Hematopoietic multipotent progenitor cell treated with erythropoietin and hydrocortisone succinate and interleukin-3 and kit ligand, for 15 days (in vitro differentiated cells): Measurements from ENCODE around the gene CDHR3.
A peak's percentile ranks its signal among the peaks of the same experiment; 100 is the strongest.
"Not testable (repeated sequence)": the region's sequence is repeated elsewhere in the genome, so short reads cannot be mapped to it uniquely, and the experiment has no call there.

Source experiments
- DNase-seq: peaks from one replicate; pipeline ENCODE4 v3.0.0-alpha.2; 2015; ENCODE audit warnings: low spot score

The CDHR3 gene

DNA sequence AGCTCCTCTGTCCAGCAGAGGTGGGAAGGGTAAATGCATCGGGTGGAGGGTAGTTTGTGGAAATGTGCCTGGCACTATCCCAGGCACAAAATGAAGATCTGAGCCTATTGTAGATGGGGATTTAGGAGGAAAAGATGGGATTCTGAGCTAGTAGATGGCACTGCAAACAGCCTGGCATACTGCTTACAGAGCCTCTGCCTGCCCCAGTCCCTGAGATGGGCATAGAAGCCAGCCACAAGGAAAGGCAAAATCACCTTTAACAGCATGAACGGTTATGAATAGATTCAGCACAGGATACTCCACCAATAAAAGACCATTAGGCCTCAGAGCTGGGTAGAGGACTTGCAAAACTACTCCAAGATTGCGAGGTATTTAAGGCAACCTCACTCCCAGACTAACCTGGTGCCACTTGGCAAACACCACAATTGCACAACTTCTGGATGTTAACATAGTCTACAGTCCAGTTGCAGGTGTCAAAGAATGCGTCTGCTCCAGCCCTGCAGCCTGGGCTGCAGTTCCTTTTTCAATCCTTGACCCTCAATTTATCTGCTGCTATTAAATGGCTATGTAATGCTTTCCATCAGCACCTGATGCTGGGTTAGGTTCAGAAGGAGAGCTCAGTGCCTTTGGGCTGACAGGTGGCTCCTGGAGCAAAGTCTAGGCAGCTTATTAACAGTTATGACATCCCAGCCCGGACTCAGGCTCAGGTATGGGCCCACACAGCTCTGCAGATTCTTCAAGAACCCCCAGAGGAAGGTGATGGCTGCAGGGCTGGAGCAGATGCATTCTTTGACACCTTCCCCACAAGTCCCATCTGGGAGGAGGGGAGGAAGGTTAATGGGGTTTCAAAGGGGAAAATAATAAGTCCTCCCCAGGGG lies 34.0 kb downstream of the CDHR3 start:
- DNase-seq, result no peak

DNA sequence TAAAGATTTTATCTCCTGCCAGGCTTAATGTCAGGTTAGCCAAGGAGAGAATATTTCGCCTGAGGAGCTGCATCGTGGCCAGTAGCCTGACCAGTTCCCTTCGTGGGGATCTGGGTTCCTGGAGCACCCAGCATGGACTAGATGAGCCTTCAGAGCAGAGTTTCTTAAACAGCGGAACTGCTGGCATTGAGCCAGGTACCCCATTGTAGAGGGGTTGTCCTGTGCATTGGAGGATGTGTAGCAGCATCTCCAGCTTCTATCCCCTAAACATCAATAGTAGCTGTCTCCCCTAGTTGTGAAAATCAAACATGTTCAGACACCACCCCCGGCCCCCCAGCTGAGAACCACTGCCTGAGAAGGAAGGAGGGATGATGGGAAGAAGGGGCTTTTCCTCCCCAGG lies 36.2 kb downstream of the CDHR3 start:
- DNase-seq, result no peak

DNA sequence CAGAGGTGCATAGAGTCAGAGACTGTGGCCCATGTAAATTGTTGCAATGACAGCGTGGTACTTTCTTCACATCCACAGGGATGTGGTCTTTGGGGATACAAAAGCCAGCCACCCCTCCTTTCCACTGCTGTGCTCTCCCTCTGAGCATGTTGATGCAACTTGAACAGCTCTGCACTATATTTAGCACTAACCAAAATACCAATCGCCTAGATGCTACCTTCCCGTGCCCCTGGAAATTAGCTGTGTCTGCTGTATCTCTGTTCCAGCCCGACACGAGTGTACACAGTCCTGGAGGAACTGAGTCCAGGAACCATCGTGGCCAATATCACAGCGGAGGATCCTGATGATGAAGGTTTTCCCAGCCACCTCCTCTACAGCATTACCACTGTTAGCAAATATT lies 38.1 kb downstream of the CDHR3 start:
- DNase-seq, result no peak

DNA sequence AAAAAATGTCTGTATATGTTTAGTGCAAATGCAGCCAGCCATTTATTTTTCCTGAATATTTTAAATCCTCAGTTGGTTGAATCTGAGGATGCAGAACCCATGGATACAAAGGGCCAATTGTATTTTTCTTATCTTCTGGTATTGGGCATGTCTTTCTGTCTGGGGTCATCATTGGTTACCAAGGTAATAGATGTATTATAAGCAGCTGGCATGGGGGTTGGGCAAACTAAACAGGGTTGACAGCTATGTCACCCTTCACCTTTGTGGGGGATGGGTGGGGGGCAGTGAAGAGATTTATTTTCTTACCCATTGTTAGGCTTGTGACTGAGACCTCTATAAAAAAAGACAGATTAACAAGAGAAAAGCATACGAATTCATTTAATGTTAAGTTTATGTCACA lies 38.8 kb downstream of the CDHR3 start:
- no peak for DNase-seq

DNA sequence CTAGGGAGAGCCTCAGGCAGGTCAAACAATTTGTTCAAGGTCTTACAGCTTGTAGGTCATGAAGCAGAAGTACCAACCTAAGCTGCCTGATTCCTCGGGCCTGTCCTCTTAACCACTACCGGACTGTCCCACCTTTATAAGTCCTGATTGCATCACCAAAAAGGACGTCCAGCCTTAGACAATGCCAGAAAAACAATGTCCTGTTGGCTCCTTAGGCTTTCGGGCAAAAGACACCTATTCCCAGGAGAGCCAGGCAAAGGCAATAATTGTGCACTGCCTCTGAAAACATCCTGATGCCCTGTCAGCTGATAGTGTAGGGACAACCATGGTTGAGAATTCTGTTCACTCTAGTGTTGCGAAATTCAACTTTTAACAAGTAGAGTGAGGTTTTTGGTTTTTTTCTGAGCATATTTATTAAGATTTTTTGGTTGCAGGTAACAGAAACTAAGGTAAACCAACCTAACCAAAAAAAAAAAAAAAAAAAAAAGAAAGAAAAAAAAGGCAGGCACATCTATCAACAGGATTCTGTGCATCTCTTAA lies 40.5 kb downstream of the CDHR3 start:
- DNase-seq, result no peak

DNA sequence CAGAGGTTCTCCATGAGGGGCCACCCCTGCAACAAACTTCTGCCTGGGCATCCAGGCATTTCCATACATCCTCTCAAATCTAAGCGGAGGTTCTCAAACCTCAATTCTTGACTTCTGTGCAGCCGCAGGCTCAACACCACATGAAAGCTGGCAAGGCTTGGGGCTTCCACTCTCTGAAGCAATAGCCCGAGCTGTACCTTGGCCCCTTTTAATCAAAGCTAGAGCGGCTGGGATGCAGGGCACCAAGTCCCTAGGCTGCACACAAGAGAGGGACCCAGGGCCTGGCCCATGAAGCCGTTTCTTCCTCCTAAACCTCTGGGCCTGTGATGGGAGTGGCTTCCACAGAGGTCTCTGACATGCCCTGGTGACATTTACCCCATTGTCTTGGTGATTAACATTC lies 43.8 kb downstream of the CDHR3 start:
- DNase-seq, result no peak

DNA sequence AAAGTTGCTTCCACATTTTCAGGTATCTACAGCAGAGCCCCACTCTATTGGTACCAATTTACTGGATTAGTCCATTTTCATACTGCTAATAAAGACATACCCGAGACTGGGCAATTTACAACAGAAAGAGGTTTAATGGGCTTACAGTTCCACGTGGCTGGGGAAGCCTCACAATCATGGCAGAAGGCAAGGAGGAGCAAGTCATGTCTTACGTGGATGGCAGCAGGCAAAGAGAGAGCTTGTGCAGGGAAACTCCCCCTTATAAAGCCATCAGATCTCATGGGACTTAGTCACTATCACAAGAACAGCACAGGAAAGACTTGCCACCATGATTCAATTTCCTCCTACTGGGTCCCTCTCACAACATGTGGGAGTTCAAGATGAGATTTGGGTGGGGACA lies 44.7 kb downstream of the CDHR3 start:
- not testable (repeated sequence) for DNase-seq

DNA sequence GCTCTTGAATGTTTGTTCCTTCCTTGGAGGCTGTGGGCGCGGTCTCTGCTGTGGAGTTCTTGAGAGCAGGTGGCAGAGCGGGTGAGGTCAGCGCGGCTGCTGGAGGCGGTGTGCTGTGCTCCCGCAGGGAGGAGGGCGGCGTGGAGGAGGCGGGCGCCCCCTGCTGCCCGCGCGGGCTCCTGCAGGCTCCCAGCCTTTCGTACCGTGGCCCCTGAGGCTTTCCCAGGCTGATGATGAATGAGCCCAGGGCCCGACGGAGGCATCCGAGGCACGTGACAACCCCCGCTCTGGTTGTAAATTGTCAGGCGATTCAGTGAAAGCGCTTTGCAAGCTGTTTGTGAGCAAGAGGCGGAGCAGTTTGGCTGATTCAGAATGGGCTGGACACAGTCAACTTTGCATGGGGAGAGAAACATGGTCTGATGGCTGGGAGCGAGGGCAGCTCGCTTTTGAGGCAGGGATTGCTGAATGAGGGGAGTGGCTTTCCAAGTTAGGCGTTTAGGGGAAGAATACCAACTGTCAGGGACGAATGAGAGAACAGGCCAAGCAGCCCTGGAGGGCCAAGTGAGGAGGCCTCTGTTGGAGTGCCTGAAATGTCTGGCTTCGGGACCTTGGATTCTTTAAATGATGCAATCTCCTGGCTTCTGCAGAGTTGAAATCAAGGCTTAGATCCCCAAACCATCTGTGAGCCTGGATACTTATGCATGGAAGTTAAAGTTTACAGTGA lies 46.6 kb downstream of the CDHR3 start:
- DNase-seq, result peak; percentile 52

DNA sequence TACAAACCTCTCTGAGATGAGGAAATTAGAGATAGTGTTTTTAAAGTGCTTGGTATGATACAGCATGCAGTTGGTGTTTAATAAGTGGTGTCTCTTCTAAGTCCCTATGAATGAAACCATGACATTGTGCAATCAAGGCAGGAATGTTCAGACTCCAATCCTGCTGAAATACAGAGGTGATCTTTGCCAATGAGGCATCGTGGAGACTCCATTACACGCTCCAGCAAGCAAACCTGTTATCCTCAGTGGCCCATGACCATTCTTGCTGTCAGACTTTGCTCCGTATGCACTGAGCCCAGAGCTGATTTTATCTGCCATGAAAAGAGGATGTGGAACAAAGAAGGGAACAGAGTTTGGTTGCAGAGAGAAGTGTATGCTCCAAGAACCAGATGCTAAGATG lies 47.3 kb downstream of the CDHR3 start:
- DNase-seq, result no peak

DNA sequence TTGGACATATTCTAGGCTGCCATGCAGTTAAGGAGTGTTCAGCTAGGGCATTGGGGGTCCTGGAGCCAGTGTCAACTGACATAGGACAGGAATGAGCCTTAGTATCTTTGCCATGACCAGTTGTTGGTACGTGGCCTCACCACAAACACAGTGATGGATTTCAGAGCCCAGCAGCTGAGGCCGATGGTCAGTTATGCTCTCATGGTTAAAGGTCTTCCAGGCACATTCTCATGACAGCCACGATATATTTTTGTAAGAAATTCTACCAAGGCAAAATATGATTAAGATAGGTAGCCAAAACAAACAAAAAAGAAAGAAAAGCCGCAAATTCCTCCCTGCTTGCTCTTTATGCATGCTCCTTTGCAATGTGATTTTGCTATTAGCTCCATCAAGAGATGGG lies 47.8 kb downstream of the CDHR3 start:
- no peak for DNase-seq

DNA sequence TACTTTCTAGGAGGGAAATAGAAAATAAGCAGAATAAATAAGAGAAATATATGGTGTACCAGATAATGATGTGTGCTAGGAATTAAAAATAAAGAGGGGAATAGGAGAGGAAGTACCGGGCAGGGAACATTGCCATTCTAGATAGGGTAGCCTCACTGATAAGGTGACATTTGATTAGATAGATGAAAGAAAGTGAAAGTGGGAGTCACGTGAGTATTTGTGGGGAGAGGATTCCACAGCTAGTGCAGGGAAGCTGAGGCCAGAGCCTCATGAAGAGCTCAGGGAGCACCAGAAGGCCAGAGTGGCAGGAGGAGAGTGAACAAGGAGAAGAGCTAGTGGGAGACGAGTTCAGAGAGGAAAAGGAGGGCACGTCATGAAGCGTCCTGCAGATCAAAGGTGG lies 49.1 kb downstream of the CDHR3 start:
- DNase-seq, result no peak

DNA sequence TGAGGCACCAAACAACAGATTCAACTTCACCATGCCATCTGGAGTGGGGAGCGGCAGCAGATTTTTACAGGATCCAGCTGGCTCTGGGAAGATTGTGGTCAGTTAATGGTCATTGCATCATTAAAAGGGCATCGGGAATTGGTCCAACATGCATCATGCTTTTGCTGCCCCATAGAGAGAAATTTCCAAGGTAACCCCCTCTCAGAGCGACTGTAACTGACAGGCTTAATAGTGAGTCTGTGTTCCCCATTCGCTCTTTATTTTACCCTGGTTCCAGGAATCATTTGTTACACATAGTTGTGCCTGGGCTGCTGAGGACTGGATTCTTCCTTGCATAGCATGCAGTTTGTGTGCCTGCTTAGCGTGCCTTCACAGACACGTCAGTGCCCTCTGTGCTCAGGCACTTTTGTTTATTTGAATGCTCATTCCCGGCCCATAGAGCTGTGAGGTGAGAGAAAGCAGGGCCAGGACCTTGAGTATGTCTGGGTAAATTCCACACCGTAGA lies 49.9 kb downstream of the CDHR3 start:
- no peak for DNase-seq

DNA sequence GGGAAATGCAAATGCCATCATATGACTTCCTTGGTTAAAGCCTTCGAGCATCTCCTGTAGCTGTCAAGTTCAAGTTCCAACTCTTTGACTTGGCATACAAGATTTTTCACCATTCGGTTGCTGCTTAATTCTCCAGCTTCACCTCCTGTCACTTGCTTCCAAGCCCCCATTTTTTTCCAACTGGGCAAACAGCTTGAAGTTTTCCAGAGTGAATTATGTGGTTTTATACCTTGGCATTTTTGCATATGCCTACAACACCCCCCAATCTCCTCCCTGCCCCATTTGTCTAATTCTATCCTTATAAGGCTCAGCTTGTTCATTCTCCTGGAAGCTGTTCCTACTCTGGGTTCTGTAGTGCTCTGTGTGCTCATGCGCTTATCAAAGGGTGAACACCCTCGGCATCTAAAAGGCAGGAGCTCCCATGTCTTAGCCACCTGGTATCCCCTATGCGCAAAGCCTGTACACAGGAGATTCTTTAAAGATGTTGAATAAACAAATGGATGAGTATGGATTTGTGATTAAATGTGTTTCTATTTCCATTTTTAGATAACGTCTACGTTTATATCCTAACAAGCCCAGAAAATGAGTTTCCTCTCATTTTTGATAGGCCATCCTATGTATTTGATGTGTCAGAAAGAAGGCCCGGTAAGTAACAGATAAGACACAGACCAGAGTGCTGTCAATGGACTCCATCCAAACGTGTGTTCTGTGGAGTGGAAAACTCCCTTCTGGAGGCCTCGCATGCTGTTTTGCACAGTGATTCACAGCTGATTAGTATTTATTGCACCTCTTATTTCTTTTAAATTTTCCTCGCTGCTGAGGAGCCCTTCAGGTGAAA lies 52.5 kb downstream of the CDHR3 start:
- peak; percentile 40 for DNase-seq

DNA sequence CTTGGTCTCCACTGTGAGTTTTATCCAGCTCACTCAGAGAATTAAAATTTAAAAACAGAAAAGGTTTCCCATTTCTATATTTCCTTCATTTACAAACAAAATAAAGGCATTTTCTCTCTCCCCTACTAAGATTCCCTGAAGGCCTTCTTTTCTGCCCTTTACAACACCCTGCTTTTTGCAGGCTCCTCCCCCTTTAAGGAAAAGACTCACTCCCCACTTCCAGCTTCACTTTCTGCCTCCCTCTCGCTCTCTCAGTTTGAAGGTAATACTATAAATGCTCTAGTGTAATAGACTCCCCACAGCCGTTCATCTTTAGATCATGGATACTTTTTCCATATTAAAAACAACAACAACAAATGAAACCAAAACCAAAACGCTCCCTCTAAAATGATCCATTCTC lies 53.3 kb downstream of the CDHR3 start:
- DNase-seq, result no peak

DNA sequence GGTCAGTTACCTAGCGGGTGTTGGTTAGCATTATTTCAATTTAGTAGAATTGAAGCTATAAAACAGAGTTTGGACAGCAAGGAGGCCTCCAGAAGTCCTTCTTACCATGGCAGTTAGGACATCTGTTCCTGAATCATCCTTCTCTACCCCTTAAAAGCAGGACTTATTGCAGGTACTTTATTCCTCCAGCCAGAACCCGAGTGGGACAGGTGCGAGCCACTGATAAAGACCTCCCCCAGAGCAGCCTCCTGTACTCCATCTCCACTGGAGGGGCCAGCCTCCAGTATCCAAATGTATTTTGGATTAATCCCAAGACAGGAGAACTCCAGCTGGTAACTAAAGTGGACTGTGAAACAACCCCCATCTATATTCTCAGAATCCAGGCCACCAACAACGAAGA lies 54.6 kb downstream of the CDHR3 start:
- peak; percentile 7 for DNase-seq

DNA sequence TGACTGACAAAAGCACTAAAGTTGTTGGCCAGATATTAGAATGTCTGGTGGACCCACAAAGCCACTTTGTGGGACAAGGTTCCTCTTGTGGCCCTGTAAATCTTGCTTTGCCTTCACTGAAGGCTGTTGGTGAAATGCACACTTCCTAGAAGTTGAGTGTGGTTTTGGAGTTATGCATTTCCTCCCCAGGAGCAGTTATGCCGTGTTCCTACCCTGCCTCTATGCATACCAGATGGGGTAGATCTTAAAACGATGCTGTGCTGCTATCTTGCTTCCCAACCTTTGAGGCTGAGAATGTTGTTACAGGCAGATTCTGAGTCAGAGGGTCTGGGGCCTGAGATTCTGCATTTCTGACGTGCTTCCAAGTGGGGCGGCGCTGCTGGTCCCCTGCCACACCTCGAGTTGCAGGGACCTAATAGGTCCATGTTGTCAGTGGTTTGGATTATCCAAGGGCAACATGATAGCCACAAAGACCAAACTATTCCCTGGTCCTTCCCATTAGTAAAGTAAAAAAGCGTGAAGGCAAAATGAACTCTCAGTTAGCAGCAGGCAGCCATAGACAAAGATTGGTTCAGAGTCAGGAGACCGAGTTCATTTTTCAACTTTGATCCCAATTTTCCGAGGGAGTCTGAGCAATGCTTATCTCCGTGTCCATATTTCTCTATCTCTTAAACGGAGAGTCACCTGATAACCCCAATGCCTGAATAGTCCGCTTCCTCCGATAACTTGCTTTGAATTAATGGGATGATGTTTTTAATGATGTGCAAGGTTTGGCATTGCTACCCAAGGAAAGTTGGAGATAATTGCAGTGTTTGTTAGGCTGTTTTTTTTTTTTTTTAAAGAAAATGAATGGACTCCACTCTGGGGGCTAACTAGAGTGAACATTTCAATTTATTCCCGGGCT lies 55.8 kb downstream of the CDHR3 start:
- peak; percentile 53 for DNase-seq

DNA sequence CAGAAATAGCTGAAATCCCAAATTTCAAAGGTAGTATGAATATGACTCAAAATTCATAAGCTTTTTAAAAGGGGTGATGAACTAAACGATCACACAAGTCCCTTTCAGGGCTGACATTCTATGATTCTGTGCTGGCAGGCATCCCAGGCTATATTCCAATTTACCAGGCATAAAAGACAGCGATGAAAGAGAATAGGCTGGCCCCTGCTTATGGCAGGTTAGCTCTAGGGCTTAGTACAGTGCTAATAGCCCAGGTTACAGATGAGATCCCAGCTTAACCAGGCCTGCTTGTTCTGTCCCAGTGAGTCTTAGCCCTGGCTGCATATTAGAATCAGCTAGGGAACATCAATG lies 56.4 kb downstream of the CDHR3 start:
- DNase-seq, result no peak

DNA sequence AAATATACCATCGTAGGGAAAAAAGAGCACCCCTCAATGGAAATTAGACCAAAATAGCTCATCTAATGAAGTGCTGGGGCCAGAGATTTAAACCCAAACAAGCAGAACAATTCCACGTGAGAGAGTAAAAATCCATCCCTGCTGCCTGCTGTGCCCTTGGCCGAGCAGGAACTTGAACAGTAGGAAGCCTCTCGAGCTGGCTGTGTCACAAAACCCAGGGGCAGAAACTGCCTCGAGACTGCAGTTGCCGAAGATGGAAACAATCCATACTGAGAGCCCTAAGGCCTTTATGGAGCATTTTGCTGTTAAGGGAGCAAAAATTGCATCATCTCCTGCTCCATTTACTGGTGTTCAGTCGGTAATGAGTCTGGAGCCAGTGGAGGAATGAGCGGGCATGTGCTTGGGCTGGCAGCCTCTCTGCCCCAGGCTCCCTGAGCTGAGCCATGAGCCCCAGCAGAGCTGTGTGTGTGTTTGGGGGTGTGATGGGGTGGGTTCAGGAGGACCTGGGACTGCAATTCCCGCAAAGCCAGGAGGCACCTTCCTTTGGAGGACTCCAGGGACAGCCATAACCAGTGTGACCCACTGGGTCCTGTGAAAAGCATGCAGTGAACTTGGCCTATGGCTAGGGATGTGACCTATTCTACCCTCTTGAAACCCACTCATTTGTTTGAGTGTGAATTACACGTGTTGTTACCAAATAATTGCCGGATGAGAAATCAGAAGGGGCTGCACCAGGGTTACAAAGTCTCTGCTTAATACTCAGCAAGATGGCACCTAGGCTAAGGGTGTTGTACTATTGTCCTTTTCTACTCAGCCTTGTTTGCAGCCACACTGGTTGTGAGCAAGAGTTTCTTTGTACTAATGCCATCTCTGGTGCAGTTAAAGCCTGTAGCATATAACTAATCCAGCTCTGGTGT lies 58.3 kb downstream of the CDHR3 start:
- DNase-seq, result no peak

DNA sequence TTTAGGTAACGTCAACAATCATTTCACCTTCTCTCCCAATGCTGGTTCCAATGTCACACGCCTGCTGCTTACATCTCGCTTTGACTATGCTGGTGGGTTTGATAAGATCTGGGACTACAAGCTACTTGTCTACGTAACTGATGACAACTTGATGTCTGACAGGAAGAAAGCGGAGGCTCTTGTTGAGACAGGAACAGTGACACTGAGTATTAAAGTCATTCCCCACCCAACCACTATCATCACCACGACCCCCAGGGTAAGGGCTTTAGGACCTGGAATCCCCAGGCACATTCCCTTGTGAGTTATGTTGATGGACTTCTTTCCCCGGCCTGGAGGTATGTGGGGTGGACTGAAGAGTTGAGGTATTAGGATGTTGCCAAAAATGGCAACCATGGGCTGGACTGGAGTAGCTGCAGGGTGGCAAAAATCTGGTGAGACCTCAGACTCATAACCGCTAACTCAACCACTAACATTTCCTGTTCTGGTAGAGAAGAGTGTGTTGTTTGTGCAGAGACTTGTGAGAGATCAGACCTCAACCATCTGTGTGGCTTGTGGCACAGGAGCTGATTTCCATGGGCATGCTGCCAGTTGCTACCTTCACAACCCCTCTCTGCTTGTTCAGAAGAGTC lies 59.2 kb downstream of the CDHR3 start:
- DNase-seq, result no peak
